WTC11 (cell line): ENCODE data around the gene LMOD1. TPM values are rescaled to one million over a fixed set of nuclear protein-coding genes. Genes with fewer than 3 reads are reported as not detected.

Experiments
- ATAC-seq: fragments of 200-7000 bp; cut with Tn5 transposase; 2 replicates; pipeline ENCODE4 v1.10.0; 2021; ENCODE audit warnings: mild to moderate bottlenecking, moderate library complexity
- CTCF ChIA-PET: fragments of 300-600 bp; sonication (Branson Sonifier 250); formaldehyde crosslinking; loops from one replicate; lab custom pipeline; 2021; ENCODE audit warnings: antibody characterized with exemption; lab: Charles Lee
- POLR2A ChIA-PET: fragments of 350-600 bp; sonication (Branson Sonifier 250); formaldehyde crosslinking; loops from one replicate; lab custom pipeline; 2021; ENCODE audit warnings: antibody characterized with exemption; lab: Charles Lee
- DNase-seq: peaks from one replicate; pipeline ENCODE4 v3.0.0; 2021; ENCODE audit warnings: low spot score
- H3K27ac Mint-ChIP-seq: 2 replicates; pipeline ENCODE4 v1.8.0; 2021; ENCODE audit warnings: mixed read lengths
- H3K27me3 Mint-ChIP-seq: 2 replicates; pipeline ENCODE4 v1.8.0; 2021; ENCODE audit warnings: low read depth, mild to moderate bottlenecking, moderate library complexity, mixed read lengths
- H3K36me3 Mint-ChIP-seq: 2 replicates; pipeline ENCODE4 v1.8.0; 2021; ENCODE audit warnings: mixed read lengths
- H3K4me1 Mint-ChIP-seq: 2 replicates; pipeline ENCODE4 v1.8.0; 2022; ENCODE audit warnings: mixed read lengths
- H3K4me3 Mint-ChIP-seq: 2 replicates; pipeline ENCODE4 v1.8.0; 2021; ENCODE audit warnings: mild to moderate bottlenecking, moderate library complexity, mixed read lengths
- H3K9me3 Mint-ChIP-seq: 2 replicates; pipeline ENCODE4 v1.8.0; 2021; ENCODE audit warnings: mixed read lengths
- ATF1 ChIP-seq: sonication (generic); formaldehyde crosslinking; IDR thresholded peaks from 2 replicates; pipeline ENCODE4 v1.8.1; 2023; ENCODE audit warnings: mild to moderate bottlenecking, moderate library complexity, missing genetic modification reagents
- ELF4 ChIP-seq: sonication (generic); formaldehyde crosslinking; IDR thresholded peaks from 2 replicates; pipeline ENCODE4 v1.8.1; 2022; ENCODE audit warnings: low read depth, mild to moderate bottlenecking, moderate library complexity, missing genetic modification reagents
- EMX1 ChIP-seq: fragments of 250-450 bp; sonication (Bioruptor Pico); IDR thresholded peaks from 2 replicates; pipeline ENCODE4 v1.8.0; 2021; ENCODE audit warnings: mild to moderate bottlenecking
- ETV6 ChIP-seq: sonication (generic); formaldehyde crosslinking; IDR thresholded peaks from 2 replicates; pipeline ENCODE4 v1.8.1; 2022; ENCODE audit warnings: mild to moderate bottlenecking, missing genetic modification reagents
- FOXK1 ChIP-seq: sonication (generic); formaldehyde crosslinking; IDR thresholded peaks from 2 replicates; pipeline ENCODE4 v1.8.0; 2022; ENCODE audit warnings: mild to moderate bottlenecking, moderate library complexity, missing genetic modification reagents
- GRHL2 ChIP-seq: fragments of 250-450 bp; sonication (Bioruptor Pico); IDR thresholded peaks from 2 replicates; pipeline ENCODE4 v1.8.0; 2022; ENCODE audit warnings: mild to moderate bottlenecking, moderate library complexity; ENCODE audit not compliant: insufficient replicate concordance, severe bottlenecking
- HMGXB4 ChIP-seq: sonication (generic); formaldehyde crosslinking; IDR thresholded peaks from 2 replicates; pipeline ENCODE4 v1.8.1; 2023; ENCODE audit warnings: mild to moderate bottlenecking, moderate library complexity, missing genetic modification reagents
- MAX ChIP-seq: sonication (generic); formaldehyde crosslinking; IDR thresholded peaks from 2 replicates; pipeline ENCODE4 v1.8.0; 2022; ENCODE audit warnings: mild to moderate bottlenecking, missing genetic modification reagents
- NR2C2 ChIP-seq: sonication (generic); formaldehyde crosslinking; IDR thresholded peaks from 2 replicates; pipeline ENCODE4 v1.8.0; 2022; ENCODE audit warnings: mild to moderate bottlenecking, missing genetic modification reagents
- TCF7 ChIP-seq: sonication (generic); formaldehyde crosslinking; IDR thresholded peaks from 2 replicates; pipeline ENCODE4 v1.8.0; 2022; ENCODE audit warnings: mild to moderate bottlenecking, low read depth, missing genetic modification reagents, moderate library complexity
- TEAD4 ChIP-seq: sonication (generic); formaldehyde crosslinking; IDR thresholded peaks from 2 replicates; pipeline ENCODE4 v1.8.0; 2022; ENCODE audit warnings: mild to moderate bottlenecking, missing genetic modification reagents
- TP53 ChIP-seq: sonication (generic); formaldehyde crosslinking; IDR thresholded peaks from 2 replicates; pipeline ENCODE4 v1.8.1; 2023; ENCODE audit warnings: mild to moderate bottlenecking, missing genetic modification reagents
- ZNF138 ChIP-seq: sonication (generic); formaldehyde crosslinking; conservative IDR thresholded peaks from 2 replicates; pipeline ENCODE4 v1.8.1; 2022; ENCODE audit warnings: mild to moderate bottlenecking, moderate library complexity, missing genetic modification reagents
- ZNF219 ChIP-seq: sonication (generic); formaldehyde crosslinking; IDR thresholded peaks from 2 replicates; pipeline ENCODE4 v1.8.0; 2023; ENCODE audit warnings: missing genetic modification reagents, mild to moderate bottlenecking, borderline replicate concordance
- ZNF281 ChIP-seq: sonication (generic); formaldehyde crosslinking; IDR thresholded peaks from 2 replicates; pipeline ENCODE4 v1.8.0; 2023; ENCODE audit warnings: mild to moderate bottlenecking, missing genetic modification reagents
- ZNF512 ChIP-seq: sonication (generic); formaldehyde crosslinking; IDR thresholded peaks from 2 replicates; pipeline ENCODE4 v1.8.1; 2022; ENCODE audit warnings: missing genetic modification reagents, borderline replicate concordance
- total RNA-seq: library from RNA; stranded (reverse); gene quantifications from 3 replicates; pipeline ENCODE4 v1.2.3, GENCODE V29; 2021
- TF ChIP-seq, protein P1 (sequence below): fragments of 250-450 bp; sonication (Bioruptor Pico); IDR thresholded peaks from 2 replicates; pipeline ENCODE4 v1.8.0; 2021; ENCODE audit warnings: mild to moderate bottlenecking
- TF ChIP-seq, protein P2 (sequence below): sonication (generic); formaldehyde crosslinking; conservative IDR thresholded peaks from 2 replicates; pipeline ENCODE4 v1.8.1; 2022; ENCODE audit warnings: mild to moderate bottlenecking, missing genetic modification reagents
- TF ChIP-seq, protein P3 (sequence below): fragments of 200-600 bp; IDR thresholded peaks from 2 replicates; pipeline ENCODE4 v1.8.0; 2022; ENCODE audit warnings: antibody characterized with exemption

Gene LMOD1
- total RNA-seq, 1 experiment from 2014 or later: 1.5 TPM

DNA sequence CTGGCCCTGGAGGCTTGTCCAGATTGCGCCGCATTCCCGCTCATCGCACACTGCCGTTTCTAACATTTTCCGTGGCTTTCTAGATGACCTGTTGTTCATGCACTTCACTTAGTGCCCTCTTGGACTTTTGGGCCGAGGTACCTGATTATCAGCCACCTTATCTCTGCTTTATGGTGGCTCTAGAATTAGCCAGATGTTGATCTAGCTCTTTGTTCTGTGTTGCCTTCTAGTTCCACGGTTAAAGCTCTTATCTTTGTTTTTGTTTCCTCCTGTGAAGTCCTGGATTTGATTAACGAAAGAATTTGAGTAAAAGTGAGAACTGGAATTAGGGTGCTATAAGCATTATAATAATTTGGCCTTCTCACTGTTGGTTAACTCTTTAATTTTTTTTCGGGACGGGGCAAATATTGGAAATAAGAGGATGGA, 37.0 kb upstream of the LMOD1 start:
- Mint-ChIP-seq H3K4me3 (peak overlapping the region; percentile 100), H3K4me1 (peaks cover 26% of the 10 kb centered on the region), H3K27me3 (peaks cover 8% of the 10 kb centered on the region), H3K27ac (peak overlapping the region; percentile 96), H3K36me3 (peaks cover 2% of the 10 kb centered on the region; the same call in 1 of the 2 replicates), H3K9me3 (no peaks in the 10 kb centered on the region)
- TF ChIP-seq TCF7 (CRISPR knock-in tag): no peak
- TF ChIP-seq GRHL2 (CRISPR knock-in tag): no peak
- TF ChIP-seq, protein P1, sequence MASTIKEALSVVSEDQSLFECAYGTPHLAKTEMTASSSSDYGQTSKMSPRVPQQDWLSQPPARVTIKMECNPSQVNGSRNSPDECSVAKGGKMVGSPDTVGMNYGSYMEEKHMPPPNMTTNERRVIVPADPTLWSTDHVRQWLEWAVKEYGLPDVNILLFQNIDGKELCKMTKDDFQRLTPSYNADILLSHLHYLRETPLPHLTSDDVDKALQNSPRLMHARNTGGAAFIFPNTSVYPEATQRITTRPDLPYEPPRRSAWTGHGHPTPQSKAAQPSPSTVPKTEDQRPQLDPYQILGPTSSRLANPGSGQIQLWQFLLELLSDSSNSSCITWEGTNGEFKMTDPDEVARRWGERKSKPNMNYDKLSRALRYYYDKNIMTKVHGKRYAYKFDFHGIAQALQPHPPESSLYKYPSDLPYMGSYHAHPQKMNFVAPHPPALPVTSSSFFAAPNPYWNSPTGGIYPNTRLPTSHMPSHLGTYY: no peak
- TF ChIP-seq ETV6: 0 out of 2 replicates have a peak, but pooled peaks have one; percentile 13
- 0 out of 2 replicates have a peak, but pooled peaks have one; percentile 15 for TF ChIP-seq ATF1 (CRISPR knock-in tag)
- no peak for TF ChIP-seq MAX (CRISPR knock-in tag)
- no peak for TF ChIP-seq TP53 (CRISPR knock-in tag)
- TF ChIP-seq, protein P2, sequence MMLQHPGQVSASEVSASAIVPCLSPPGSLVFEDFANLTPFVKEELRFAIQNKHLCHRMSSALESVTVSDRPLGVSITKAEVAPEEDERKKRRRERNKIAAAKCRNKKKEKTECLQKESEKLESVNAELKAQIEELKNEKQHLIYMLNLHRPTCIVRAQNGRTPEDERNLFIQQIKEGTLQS (CRISPR knock-in tag): no peak
- CTCF ChIA-PET: interaction anchor here (0.7 to 2.7 kb wide), 9 partner anchors 11 to 152 kb away, joined by 3 to 26 read pairs (median 4); no protein-coding TSS in a partner anchor
- DNase-seq: no peak
- no peak for ATAC-seq
- POLR2A ChIA-PET: interaction anchor here (0.8 kb wide), 1 partner anchor 24 kb away, joined by 4 read pairs; no protein-coding TSS in a partner anchor

GRCh38 chr1:201982623-201983379, 36.5 kb upstream of the LMOD1 start, which contains the start of gene RNPEP:
TSS of gene RNPEP (plus strand) at chr1:201982648. CDS start at chr1:201982667, 19 bp downstream.
- H3K27me3 Mint-ChIP-seq: peaks cover 8% of the 10 kb centered on the region
- CTCF ChIA-PET: interaction anchor here (0.6 to 2.7 kb wide), 13 partner anchors 10 to 263 kb away, joined by 3 to 26 read pairs (median 3); no protein-coding TSS in a partner anchor
- POLR2A ChIA-PET: interaction anchor here (0.8 to 1.2 kb wide), 2 partner anchors 25 to 42 kb away, joined by 3 to 4 read pairs; no protein-coding TSS in a partner anchor
- TF ChIP-seq ZNF138 (0 out of 2 replicates have a peak, but pooled peaks have one; percentile 30), ZNF219 (CRISPR knock-in tag) (no peak; the same call in 1 of the 2 replicates), ZNF512 (no peak), HMGXB4 (CRISPR knock-in tag) (peak; percentile 96), NR2C2 (CRISPR knock-in tag) (no peak), TEAD4 (CRISPR knock-in tag) (no peak), FOXK1 (CRISPR knock-in tag) (peak; percentile 15), ELF4 (CRISPR knock-in tag) (no peak), EMX1 (CRISPR knock-in tag) (no peak), ZNF281 (CRISPR knock-in tag) (no peak)
- TF ChIP-seq, protein P3, sequence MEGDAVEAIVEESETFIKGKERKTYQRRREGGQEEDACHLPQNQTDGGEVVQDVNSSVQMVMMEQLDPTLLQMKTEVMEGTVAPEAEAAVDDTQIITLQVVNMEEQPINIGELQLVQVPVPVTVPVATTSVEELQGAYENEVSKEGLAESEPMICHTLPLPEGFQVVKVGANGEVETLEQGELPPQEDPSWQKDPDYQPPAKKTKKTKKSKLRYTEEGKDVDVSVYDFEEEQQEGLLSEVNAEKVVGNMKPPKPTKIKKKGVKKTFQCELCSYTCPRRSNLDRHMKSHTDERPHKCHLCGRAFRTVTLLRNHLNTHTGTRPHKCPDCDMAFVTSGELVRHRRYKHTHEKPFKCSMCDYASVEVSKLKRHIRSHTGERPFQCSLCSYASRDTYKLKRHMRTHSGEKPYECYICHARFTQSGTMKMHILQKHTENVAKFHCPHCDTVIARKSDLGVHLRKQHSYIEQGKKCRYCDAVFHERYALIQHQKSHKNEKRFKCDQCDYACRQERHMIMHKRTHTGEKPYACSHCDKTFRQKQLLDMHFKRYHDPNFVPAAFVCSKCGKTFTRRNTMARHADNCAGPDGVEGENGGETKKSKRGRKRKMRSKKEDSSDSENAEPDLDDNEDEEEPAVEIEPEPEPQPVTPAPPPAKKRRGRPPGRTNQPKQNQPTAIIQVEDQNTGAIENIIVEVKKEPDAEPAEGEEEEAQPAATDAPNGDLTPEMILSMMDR: no peak

More at GRCh38 chr1:201982623-201983379, 36.5 kb upstream of the LMOD1 start, which contains the start of gene RNPEP:
- Mint-ChIP-seq H3K9me3 (no peaks in the 10 kb centered on the region), H3K4me3 (peak within 1 kb of the TSS; percentile 100), H3K4me1 (peaks cover 26% of the 10 kb centered on the region), H3K27ac (peak within 1 kb of the TSS; percentile 96), H3K36me3 (0 out of 2 replicates have a peak, but pooled peaks cover 2% of the 10 kb centered on the region)
- peak; percentile 76 for ATAC-seq
- peak; percentile 60 for DNase-seq
